ENCODE data around the gene SPAG17.

DNA sequence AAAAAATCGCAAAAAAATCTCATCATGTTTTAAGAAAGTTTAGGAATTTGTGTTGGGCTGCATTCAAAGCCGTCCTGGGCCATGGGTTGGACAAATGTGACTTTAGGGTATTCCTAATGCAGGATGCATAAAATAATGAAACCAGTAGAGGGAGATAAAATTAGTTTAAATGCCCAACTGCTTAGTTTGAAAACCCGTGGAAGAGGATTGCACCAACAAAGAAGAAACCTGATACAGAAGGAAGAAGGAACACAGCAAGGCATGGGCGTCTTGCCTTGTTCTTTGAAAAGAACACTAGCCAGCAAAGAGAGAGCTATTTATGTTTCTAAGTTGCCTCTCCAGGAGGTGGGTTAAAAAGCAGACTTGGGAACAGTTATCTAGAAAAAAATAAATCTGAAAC lies 217.6 kb downstream of the SPAG17 start:
- TF ChIP-seq ARNTL (CRISPR knock-in tag; IDR thresholded peaks at IDR 0.05; ENCODE audit: borderline replicate concordance, low read depth) (no peak), RARB (CRISPR knock-in tag; IDR thresholded peaks at IDR 0.05) (no peak), ZFP3 (CRISPR knock-in tag; IDR thresholded peaks at IDR 0.05) (no peak), ESRRG (CRISPR knock-in tag; IDR thresholded peaks at IDR 0.05) (no peak), SNAI2 (CRISPR knock-in tag; IDR thresholded peaks at IDR 0.05) (no peak)
- TF ChIP-seq, protein P1, sequence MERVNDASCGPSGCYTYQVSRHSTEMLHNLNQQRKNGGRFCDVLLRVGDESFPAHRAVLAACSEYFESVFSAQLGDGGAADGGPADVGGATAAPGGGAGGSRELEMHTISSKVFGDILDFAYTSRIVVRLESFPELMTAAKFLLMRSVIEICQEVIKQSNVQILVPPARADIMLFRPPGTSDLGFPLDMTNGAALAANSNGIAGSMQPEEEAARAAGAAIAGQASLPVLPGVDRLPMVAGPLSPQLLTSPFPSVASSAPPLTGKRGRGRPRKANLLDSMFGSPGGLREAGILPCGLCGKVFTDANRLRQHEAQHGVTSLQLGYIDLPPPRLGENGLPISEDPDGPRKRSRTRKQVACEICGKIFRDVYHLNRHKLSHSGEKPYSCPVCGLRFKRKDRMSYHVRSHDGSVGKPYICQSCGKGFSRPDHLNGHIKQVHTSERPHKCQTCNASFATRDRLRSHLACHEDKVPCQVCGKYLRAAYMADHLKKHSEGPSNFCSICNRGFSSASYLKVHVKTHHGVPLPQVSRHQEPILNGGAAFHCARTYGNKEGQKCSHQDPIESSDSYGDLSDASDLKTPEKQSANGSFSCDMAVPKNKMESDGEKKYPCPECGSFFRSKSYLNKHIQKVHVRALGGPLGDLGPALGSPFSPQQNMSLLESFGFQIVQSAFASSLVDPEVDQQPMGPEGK (CRISPR knock-in tag; IDR thresholded peaks at IDR 0.05; ENCODE audit: borderline replicate concordance) = no peak

All from SK-N-SH treated with all-trans-retinoic acid at 6 μM for 48 hours (cell line).